Activated naive CD4-positive, alpha-beta T cell treated with anti-CD3 and anti-CD28 coated beads, Interleukin-2, amount 50 U/mL, for 72 hours (primary cell): ENCODE data around the gene ODAD4. TPM values are rescaled to one million over a fixed set of nuclear protein-coding genes. Genes with fewer than 3 reads are reported as not detected.

Experiments
- ATAC-seq, 2 donors: fragments of 150-1000 bp; cut with Tn5 transposase; 2 replicates each; pipeline ENCODE4 v1.10.0; 2021; ENCODE audit warnings: mild to moderate bottlenecking in 2 of 2, moderate library complexity in 2 of 2
- DNase-seq, 2 donors: peaks; one replicate each; pipeline ENCODE4 v3.0.0; 2021 to 2022; ENCODE audit warnings: low spot score in 2 of 2
- H3K27ac Mint-ChIP-seq, 2 donors: one replicate each; pipeline ENCODE4 v1.8.0; 2022; ENCODE audit warnings: mild to moderate bottlenecking in 2 of 2, mixed read lengths in 2 of 2
- H3K36me3 Mint-ChIP-seq, 2 donors: one replicate each; pipeline ENCODE4 v1.8.0; 2022; ENCODE audit warnings: mixed read lengths in 2 of 2
- H3K9me3 Mint-ChIP-seq, 2 donors: one replicate each; pipeline ENCODE4 v1.8.0; 2022; ENCODE audit warnings: mixed read lengths in 2 of 2
- total RNA-seq, 2 donors: library from RNA; stranded (reverse); gene quantifications; one replicate each; pipeline ENCODE4 v1.2.3, GENCODE V29; 2022

The ODAD4 gene
- total RNA-seq, 2 donors from 2014 or later: 1.2 to 2.0 TPM

DNA sequence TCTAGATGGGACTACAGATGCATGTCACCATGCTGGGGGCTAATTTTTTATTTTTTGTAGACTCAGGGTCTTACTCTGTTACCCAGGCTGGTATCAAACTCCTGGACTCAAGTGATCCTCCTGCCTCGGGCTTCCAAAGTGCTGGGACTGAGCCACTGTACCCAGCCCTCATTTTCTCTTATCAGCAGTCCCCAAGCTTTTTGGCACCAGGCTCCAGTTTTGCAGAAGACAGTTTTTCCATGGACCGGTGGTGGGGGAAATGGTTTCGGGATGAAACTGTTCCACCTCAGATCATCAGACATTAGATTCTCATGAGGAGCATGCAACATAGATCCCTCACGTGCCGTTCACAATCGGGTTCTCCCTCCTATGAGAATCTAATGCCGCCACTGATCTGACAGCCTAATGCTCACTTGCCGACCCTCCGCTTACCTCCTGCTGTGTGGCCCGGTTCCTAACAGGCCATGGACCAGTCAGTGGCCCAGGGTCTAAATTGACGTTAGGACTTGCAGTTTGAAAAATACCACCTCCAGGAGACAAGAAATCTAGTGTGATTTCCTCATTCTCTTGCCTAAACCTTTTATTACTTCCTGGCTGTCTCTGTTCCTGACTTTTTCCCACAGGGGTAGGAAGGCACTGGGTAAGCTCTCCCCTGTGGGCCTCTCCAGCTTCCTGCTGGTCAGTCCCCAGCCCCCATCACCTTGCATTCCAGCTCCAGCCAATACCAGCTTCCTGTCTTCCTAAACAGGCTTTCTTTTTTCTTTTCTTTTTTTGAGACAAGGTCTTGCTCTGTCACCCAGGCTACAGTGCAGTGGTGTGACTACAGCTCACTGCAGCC is 26.8 kb downstream of the ODAD4 start:
- Mint-ChIP-seq H3K9me3 (no peaks in the 10 kb centered on the region), H3K36me3 (no peaks in the 10 kb centered on the region), H3K27ac (no peak overlapping the region)
- ATAC-seq (no peak), DNase-seq (no peak)

- Mint-ChIP-seq H3K27ac (no peak overlapping the region), H3K36me3 (no peaks in the 10 kb centered on the region), H3K9me3 (no peaks in the 10 kb centered on the region)
- ATAC-seq (no peak), DNase-seq (no peak)
Measured at GRCh38 chr17:41957869-41958439, 27.5 kb downstream of the ODAD4 start.

DNA sequence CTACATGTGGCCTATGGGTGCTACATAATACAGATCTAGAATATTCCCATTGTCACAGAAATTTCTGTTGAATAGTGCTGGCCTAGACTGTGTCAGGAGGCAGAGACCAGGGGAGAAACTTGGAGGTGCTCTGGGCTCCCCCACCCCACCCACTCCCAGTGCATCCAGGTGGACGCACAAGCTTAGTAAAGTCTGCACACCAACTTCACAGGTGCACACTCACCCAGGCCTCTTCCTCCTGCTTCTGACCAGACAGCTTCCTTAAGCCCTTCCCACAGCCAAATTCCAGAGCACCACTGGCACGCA is 28.6 kb downstream of the ODAD4 start:
- H3K27ac Mint-ChIP-seq: no peak overlapping the region
- ATAC-seq: no peak
- no peaks in the 10 kb centered on the region for H3K36me3 Mint-ChIP-seq
- H3K9me3 Mint-ChIP-seq: no peaks in the 10 kb centered on the region
- no peak for DNase-seq

DNA sequence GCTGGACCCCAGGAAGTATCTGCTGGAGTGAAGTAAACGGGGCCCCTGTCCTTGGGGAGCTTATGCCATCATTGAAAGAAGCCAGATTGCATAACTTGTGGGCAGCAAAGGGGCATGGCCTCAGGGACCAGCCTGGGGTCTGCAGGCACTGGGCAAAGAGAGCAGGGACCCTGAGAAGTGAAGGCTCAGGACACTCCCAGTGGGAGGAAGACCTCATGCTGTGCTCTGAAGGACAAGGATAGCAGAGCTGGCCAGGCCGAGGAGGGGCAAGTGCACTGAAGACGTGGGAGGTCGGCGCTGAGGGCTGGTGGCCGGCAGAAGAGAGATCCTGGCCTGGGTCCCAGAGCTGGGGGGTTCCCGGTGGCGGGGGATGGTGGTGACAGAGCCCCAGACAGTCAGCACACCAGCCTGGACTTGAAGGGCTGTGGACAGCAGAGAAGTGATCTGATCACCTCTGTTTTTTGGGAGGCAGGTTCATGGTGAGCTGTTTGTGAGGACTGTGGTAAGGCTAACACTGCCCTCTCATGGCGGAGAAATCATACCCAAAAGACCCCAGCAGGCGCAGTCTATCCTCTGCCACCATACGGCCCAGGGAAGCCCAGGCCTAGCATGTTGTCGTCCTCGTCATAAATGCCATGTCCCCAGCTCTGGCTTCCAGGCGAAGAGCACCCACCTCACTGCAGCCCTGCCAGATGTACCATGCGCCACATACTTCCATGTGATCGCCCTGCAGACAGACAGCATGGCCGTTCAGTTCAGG is 29.1 kb downstream of the ODAD4 start:
- H3K9me3 Mint-ChIP-seq: no peaks in the 10 kb centered on the region
- peak overlapping the region in 1 of 2 donors; percentile 53 for H3K27ac Mint-ChIP-seq
- ATAC-seq (no peak), DNase-seq (no peak)
- no peaks in the 10 kb centered on the region for H3K36me3 Mint-ChIP-seq

- no peak for DNase-seq
- Mint-ChIP-seq H3K27ac (no peak overlapping the region), H3K9me3 (no peaks in the 10 kb centered on the region), H3K36me3 (no peaks in the 10 kb centered on the region)
- no peak for ATAC-seq
Measured at GRCh38 chr17:41962111-41962510, 31.7 kb downstream of the ODAD4 start.

DNA sequence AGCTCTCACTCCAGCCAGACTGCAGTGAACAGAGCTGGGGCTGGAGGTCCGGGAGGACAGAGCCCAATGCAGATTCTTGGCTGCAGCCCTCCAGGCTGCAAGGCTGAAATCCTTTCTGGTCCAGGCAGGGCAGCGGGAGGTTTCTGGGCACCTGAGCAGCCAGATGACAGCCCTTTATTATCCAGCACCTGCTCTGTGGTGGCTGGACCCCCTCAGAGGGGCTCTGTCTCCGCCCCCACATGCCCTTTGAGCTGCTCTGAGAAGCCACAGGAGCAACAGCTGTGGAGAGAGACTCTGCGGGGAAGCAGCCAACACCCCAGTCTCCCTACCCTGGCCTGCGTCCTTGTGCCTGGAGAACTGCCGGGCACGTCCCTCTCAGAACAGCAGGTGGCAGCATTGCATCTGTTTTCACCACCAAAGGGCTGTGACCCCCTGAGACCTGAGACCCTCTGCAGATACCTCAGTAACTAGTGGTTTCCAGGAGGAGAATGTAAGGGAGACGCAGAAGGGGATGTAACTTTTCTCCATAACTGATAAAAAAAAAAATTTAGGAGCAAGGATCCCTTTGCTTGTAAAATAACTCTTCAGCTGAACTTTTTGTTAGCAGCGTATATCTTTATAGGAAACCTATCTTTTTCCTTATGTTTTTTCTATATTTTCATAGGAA is 32.5 kb downstream of the ODAD4 start:
- peaks cover 1 to 3% of the 10 kb centered on the region in 2 donors for H3K36me3 Mint-ChIP-seq
- H3K27ac Mint-ChIP-seq: no peak overlapping the region
- ATAC-seq: peak in 1 of 2 donors; percentile 34
- peak; percentile 61 to 76 for DNase-seq
- H3K9me3 Mint-ChIP-seq: no peaks in the 10 kb centered on the region

DNA sequence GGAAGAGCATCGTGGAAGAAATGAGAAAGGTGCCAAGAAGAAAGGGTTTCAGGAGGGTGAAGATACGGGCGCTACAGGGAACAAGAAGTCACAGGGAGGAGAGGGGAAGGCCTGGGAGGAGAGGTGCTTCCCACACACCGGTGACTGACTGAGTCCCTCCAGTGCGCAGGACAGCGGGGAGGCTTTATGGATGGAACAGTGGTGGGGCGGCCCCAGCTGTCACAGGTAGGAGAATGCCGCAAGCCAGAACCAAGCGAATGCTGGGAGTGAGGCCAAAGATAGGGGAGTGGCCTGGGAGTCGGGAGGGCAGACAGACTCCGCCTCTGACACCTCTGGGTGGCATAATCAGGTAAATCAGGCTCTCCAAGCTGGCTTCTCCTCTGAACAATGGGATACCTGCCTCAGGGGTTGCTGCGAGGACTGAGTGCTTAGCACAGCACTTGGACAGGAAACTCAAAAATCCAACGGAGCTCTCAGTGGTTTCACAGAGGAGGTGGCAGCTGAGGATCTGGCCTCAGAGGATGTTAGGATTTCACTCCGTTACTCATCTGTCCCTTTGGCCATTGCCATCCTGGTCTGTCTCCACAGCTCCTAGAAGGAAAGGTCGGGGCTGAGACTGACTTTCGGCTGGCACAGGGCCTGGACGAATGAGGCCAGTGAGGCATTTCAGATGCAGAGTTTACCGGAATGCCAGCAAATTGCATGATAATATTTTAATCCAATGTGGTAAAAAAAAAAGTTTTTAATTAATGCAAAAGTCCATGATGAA is 35.5 kb downstream of the ODAD4 start:
- H3K27ac Mint-ChIP-seq: peak overlapping the region; percentile 73 to 88

GRCh38 chr17:41966463-41967140 is 36.2 kb downstream of the ODAD4 start, which contains the start of gene CNP:
TSS of gene CNP (plus strand) at chr17:41966795. CDS start at chr17:41966885, 90 bp downstream.
- Mint-ChIP-seq H3K27ac (peak within 1 kb of the TSS; percentile 73 to 98), H3K36me3 (peaks cover 13 to 16% of the 10 kb centered on the region in 2 donors), H3K9me3 (no peaks in the 10 kb centered on the region)
- peak; percentile 90 for DNase-seq
- ATAC-seq: peak; percentile 76 to 85

More for the DNA sequence above, 35.5 kb downstream of the ODAD4 start:
- H3K9me3 Mint-ChIP-seq: no peaks in the 10 kb centered on the region
- ATAC-seq (peak; percentile 62 to 78), DNase-seq (peak; percentile 62 to 81)
- H3K36me3 Mint-ChIP-seq: peaks cover 13 to 16% of the 10 kb centered on the region in 2 donors

GRCh38 chr17:41967141-41967920 is 36.9 kb downstream of the ODAD4 start:
- DNase-seq: peak in 1 of 2 donors; percentile 48
- H3K36me3 Mint-ChIP-seq: peaks cover 13 to 16% of the 10 kb centered on the region in 2 donors
- ATAC-seq: peak; percentile 12 to 25
- peak overlapping the region; percentile 73 to 98 for H3K27ac Mint-ChIP-seq
- H3K9me3 Mint-ChIP-seq: no peaks in the 10 kb centered on the region

- ATAC-seq (no peak), DNase-seq (no peak)
- Mint-ChIP-seq H3K27ac (peak overlapping the region; percentile 73 to 98), H3K9me3 (no peaks in the 10 kb centered on the region), H3K36me3 (peaks cover 13 to 16% of the 10 kb centered on the region in 2 donors)
Measured at GRCh38 chr17:41967921-41968578, 37.6 kb downstream of the ODAD4 start.

GRCh38 chr17:41968676-41969075 is 38.3 kb downstream of the ODAD4 start:
- DNase-seq (no peak), ATAC-seq (no peak)
- H3K9me3 Mint-ChIP-seq: no peaks in the 10 kb centered on the region
- H3K27ac Mint-ChIP-seq: peak overlapping the region; percentile 68 to 73
- peaks cover 13 to 16% of the 10 kb centered on the region in 2 donors for H3K36me3 Mint-ChIP-seq

DNA sequence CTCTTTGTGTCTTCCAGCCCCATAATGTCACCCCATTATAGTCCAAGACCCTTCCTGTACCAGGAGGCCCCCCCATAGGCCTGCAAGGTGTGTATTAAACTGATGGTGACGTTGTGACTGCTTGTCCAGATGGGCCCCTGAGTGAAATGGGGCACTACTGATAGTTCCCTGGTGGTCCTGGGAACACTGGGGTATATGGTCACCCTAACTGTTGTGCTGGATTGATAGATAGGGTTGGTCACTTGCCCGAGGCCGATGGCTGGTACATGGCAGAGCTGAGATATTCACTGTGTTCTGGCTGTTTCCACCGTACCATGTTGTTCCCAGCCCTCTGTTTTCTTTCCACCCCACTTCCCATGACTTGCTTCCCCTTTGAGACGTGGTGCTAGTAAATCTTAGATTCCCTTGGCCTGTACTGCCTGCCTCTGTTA is 40.5 kb downstream of the ODAD4 start:
- Mint-ChIP-seq H3K27ac (no peak overlapping the region), H3K36me3 (peaks cover 13 to 16% of the 10 kb centered on the region in 2 donors), H3K9me3 (no peaks in the 10 kb centered on the region)
- DNase-seq (no peak), ATAC-seq (no peak)

DNA sequence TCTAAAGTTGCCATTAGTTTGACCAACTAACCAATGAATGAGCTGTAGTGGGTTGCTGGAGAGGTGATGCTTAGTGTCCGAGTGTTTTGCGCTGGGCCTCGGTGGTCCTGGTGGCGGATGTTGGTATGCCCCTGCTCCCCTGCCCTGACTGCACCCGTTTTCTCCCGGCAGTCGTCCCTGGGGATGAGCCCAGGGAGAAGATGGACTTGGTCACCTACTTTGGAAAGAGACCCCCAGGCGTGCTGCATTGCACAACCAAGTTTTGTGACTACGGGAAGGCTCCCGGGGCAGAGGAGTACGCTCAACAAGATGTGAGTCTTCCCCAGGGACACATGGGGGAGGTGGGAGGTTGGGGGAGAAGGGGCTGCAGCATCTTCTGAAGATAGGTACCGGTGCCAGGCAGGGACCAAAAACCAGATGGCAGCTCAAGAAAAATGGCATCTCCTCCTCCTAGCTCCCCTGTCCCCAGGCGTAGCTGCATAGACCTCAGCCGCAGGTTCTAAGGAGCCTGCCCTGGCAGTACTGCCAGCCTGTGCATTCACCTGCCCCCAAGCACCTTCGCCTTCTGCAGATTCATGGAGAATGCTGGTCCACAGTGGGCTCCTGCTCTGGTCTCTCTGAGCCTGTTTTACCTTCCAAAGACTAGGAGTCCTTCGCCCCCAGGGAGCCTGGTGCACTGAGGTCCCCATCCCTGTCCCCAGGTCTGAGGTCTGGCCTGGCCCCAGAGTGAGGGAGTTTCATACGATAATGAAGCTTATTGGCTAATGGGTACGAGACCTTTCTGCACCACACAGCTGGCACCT is 41.5 kb downstream of the ODAD4 start:
- H3K36me3 Mint-ChIP-seq: peaks cover 13 to 16% of the 10 kb centered on the region in 2 donors
- peak overlapping the region in 1 of 2 donors; percentile 9 for H3K27ac Mint-ChIP-seq
- DNase-seq (no peak), ATAC-seq (no peak)
- H3K9me3 Mint-ChIP-seq: no peaks in the 10 kb centered on the region
